Neural crest cell (in vitro differentiated cells): Measurements from ENCODE around the gene LPCAT2. TPM values are rescaled to one million over a fixed set of nuclear protein-coding genes. Genes with fewer than 3 reads are reported as not detected.

Source experiments
- DNase-seq: peaks from one replicate; pipeline ENCODE4 v3.0.0; 2021; ENCODE audit warnings: low read depth, mixed read lengths, low spot score
- H3K27ac Mint-ChIP-seq: one replicate; pipeline ENCODE4 v1.8.0; 2021; ENCODE audit warnings: mild to moderate bottlenecking, mixed read lengths; ENCODE audit not compliant: unreplicated experiment
- H3K27me3 Mint-ChIP-seq: 2 replicates; pipeline ENCODE4 v1.8.0; 2021; ENCODE audit warnings: low read depth, mild to moderate bottlenecking, mixed read lengths
- H3K36me3 Mint-ChIP-seq: 2 replicates; pipeline ENCODE4 v1.8.0; 2021; ENCODE audit warnings: low read depth, mild to moderate bottlenecking, mixed read lengths
- H3K4me1 Mint-ChIP-seq: 2 replicates; pipeline ENCODE4 v1.8.0; 2021; ENCODE audit warnings: mixed read lengths
- H3K4me3 Mint-ChIP-seq: one replicate; pipeline ENCODE4 v1.8.0; 2021; ENCODE audit warnings: mild to moderate bottlenecking, mixed read lengths
- H3K9me3 Mint-ChIP-seq: 2 replicates; pipeline ENCODE4 v1.8.0; 2021; ENCODE audit warnings: mixed read lengths
- total RNA-seq: library from RNA; stranded (reverse); gene quantifications from 2 replicates; pipeline ENCODE4 v1.2.1, GENCODE V29; 2021
- TF ChIP-seq, protein P1 (sequence below): fragments of 200-600 bp; sonication (generic); conservative IDR thresholded peaks from 2 replicates; pipeline ENCODE4 v1.5.0; 2021; ENCODE audit warnings: antibody characterized with exemption, mild to moderate bottlenecking

LPCAT2 gene
- total RNA-seq, 1 donor from 2014 or later = 7.2 TPM

DNA sequence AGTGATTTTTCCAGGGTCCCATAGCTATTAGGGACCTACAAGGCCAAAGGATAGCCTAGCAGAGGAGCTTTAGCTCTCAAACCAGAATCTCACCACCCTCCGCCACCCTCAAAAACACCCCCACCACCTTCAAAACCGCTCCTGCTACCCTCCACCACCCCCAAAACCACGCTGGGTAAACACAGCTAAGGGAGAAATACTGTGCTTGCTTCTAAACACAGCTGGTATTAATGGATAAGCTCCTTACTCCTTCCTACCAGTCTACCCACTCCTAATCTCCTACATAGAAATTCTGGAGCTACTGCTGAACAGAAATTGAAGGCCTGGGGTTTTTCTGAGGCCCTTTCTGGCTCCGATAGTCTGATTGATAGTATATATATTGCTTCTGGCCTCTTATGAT lies 2.2 kb upstream of the LPCAT2 start:
- peaks cover 5% of the 10 kb centered on the region for H3K27me3 Mint-ChIP-seq
- H3K4me1 Mint-ChIP-seq = peaks cover 41% of the 10 kb centered on the region
- peaks cover 18% of the 10 kb centered on the region for H3K36me3 Mint-ChIP-seq
- DNase-seq = no peak
- H3K9me3 Mint-ChIP-seq = peaks cover 5% of the 10 kb centered on the region
- TF ChIP-seq, protein P1, sequence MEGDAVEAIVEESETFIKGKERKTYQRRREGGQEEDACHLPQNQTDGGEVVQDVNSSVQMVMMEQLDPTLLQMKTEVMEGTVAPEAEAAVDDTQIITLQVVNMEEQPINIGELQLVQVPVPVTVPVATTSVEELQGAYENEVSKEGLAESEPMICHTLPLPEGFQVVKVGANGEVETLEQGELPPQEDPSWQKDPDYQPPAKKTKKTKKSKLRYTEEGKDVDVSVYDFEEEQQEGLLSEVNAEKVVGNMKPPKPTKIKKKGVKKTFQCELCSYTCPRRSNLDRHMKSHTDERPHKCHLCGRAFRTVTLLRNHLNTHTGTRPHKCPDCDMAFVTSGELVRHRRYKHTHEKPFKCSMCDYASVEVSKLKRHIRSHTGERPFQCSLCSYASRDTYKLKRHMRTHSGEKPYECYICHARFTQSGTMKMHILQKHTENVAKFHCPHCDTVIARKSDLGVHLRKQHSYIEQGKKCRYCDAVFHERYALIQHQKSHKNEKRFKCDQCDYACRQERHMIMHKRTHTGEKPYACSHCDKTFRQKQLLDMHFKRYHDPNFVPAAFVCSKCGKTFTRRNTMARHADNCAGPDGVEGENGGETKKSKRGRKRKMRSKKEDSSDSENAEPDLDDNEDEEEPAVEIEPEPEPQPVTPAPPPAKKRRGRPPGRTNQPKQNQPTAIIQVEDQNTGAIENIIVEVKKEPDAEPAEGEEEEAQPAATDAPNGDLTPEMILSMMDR = no peak
- no peak overlapping the region for H3K27ac Mint-ChIP-seq
- peak overlapping the region; percentile 65 for H3K4me3 Mint-ChIP-seq

DNA sequence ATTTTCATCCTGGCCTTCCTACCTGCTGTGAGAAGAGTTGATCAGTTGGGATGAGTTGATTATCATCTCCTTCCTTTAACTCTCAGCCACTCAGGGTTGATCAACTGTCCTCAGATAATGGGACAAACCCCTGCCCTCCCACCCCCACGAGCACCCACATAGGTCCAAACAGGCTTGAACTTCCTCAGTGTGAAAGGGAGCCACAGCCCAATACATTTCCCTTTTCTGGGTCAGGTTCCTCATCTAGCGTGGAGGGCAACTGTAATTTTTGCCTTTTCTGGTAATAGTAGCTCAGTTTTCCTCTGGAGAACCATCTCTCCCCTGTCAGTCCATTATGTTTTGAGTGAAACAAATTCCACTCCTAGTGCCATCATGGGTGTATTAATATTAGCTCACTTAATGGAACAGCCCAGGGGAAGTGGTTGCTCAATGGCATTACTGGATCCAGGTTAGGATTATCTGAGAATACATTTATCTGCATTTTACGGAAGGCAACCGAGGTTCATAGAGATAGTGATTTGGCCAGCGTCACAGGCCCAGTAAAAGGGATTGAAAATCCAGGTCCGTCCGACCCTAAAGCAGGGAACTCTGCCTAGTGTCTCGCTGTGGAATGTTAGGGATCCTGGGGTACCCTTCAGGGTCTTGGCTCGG lies 476 bp upstream of the LPCAT2 start:
- Mint-ChIP-seq H3K4me3 (peak overlapping the region; percentile 85), H3K36me3 (peaks cover 35% of the 10 kb centered on the region), H3K9me3 (peaks cover 19% of the 10 kb centered on the region), H3K27me3 (peaks cover 5% of the 10 kb centered on the region), H3K27ac (peak overlapping the region; percentile 36), H3K4me1 (peaks cover 24% of the 10 kb centered on the region)
- no peak for DNase-seq
- TF ChIP-seq, protein P1 = no peak

DNA sequence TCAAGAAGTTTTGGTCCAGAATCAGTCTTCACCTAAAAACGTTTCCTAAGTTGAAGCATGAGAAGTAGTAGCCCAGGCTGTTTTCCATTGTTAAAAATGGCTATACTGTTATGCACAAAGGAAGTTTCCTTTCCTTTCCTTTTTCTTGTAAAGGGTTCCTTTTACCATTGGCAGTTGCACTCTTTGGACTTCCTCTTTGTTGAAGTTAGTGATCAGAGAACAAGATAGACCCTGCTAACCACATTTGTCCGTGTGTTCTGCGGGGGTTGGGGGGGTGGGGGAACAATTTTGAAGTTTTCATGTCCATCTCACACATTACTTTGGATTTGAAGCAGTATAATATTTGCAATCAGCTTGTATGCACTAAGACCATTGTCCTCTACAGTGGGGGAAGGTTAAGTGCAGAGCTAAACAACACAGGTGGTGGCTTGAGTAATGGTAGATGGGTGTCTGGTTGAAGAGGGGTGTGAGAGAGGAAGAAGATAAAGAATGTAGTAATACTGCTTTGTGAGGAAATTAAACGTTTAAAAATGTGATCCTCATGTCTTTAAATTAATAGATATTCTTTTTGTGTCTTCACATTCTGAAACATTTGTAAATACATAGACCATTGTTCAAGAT lies 1.4 kb downstream of the LPCAT2 start:
- Mint-ChIP-seq H3K27me3 (peaks cover 5% of the 10 kb centered on the region), H3K4me1 (peaks cover 19% of the 10 kb centered on the region), H3K9me3 (peaks cover 19% of the 10 kb centered on the region), H3K27ac (no peak overlapping the region), H3K36me3 (peaks cover 39% of the 10 kb centered on the region), H3K4me3 (peak overlapping the region; percentile 85)
- TF ChIP-seq, protein P1 = no peak
- no peak for DNase-seq

DNA sequence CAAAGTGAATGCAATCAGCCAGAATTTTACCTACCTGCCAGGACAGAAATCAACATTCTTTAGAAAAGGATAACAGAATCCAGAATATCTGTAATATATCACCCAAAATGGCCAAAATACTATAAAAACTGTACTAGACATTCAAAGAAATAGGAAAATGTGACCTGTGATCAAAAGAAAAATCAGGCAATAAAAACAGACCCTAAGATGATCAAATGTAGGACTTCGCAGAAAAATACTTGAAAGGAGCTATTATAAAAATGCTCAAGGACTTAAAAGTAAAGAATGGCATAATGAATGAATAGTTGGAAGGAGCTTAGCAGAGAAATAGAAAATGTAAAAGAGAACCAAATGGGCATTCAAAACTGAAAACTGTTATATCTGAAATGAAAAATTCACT lies 4.1 kb downstream of the LPCAT2 start:
- H3K27me3 Mint-ChIP-seq = peaks cover 5% of the 10 kb centered on the region
- DNase-seq = no peak
- H3K9me3 Mint-ChIP-seq = peaks cover 25% of the 10 kb centered on the region
- peaks cover 48% of the 10 kb centered on the region for H3K36me3 Mint-ChIP-seq
- peaks cover 14% of the 10 kb centered on the region for H3K4me1 Mint-ChIP-seq
- TF ChIP-seq, protein P1 = no peak
- H3K27ac Mint-ChIP-seq = no peak overlapping the region
- peak overlapping the region; percentile 14 for H3K4me3 Mint-ChIP-seq

DNA sequence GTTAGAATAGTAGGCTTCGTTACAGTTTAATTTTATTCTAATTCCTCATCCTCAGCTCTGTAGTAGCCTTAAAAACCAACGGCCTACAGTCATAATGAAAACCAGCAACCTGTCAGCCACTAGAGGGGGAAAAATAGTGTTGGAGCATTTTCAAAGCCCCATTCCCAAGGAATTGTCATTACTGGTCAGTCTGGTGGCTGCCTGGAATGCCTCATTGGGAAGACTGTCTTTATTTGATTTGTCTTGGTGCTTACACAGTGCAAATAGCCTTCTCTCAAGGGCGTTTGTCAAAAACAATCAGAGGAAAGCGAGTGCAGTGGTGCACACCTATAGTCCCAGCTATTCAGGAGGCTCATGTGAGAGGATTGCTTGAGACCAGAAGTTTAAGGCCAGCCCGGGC lies 4.7 kb downstream of the LPCAT2 start:
- H3K27me3 Mint-ChIP-seq = peaks cover 5% of the 10 kb centered on the region
- TF ChIP-seq, protein P1 = no peak
- H3K4me1 Mint-ChIP-seq = peaks cover 13% of the 10 kb centered on the region
- H3K27ac Mint-ChIP-seq = no peak overlapping the region
- peaks cover 52% of the 10 kb centered on the region for H3K36me3 Mint-ChIP-seq
- no peak for DNase-seq
- peaks cover 27% of the 10 kb centered on the region for H3K9me3 Mint-ChIP-seq
- no peak overlapping the region for H3K4me3 Mint-ChIP-seq
